ENCODE measurements around the gene CPLANE2.
"Not testable (repeated sequence)": the region's sequence is repeated elsewhere in the genome, so short reads cannot be mapped to it uniquely, and the experiment has no call there.

The CPLANE2 gene

GRCh38 chr1:16215882-16216753, 20.9 kb downstream of the CPLANE2 start:
- H3K36me3 Mint-ChIP-seq (ENCODE audit: low read depth): no peaks in the 10 kb centered on the region
- H3K4me1 Mint-ChIP-seq: peaks cover 15% of the 10 kb centered on the region
- H3K9me3 Mint-ChIP-seq: no peaks in the 10 kb centered on the region
- H3K27ac Mint-ChIP-seq: peak overlapping the region; percentile 38 to 76 (median 48)
- peak overlapping the region; percentile 88 to 93 (median 89) for H3K4me3 Mint-ChIP-seq
- H3K27me3 Mint-ChIP-seq (ENCODE audit: low read depth): peaks cover 24% of the 10 kb centered on the region
- TF ChIP-seq CTCF (IDR thresholded peaks at IDR 0.05; ENCODE audit: unreplicated experiment in 3 of 3): no peak

- H3K27ac Mint-ChIP-seq; H3K36me3 Mint-ChIP-seq (ENCODE audit: low read depth); H3K9me3 Mint-ChIP-seq; H3K4me3 Mint-ChIP-seq: not testable (repeated sequence)
- peaks cover 20% of the 10 kb centered on the region for H3K27me3 Mint-ChIP-seq (ENCODE audit: low read depth)
- peaks cover 18% of the 10 kb centered on the region for H3K4me1 Mint-ChIP-seq
Measured at GRCh38 chr1:16215240-16215639, 21.7 kb downstream of the CPLANE2 start.

GRCh38 chr1:16213544-16213943, 23.4 kb downstream of the CPLANE2 start:
- H3K4me3 Mint-ChIP-seq; H3K9me3 Mint-ChIP-seq; H3K36me3 Mint-ChIP-seq (ENCODE audit: low read depth): not testable (repeated sequence)
- H3K27me3 Mint-ChIP-seq (ENCODE audit: low read depth): peaks cover 13% of the 10 kb centered on the region
- peak overlapping the region in 1 of 3 experiments; percentile 30 for H3K27ac Mint-ChIP-seq
- peaks cover 24% of the 10 kb centered on the region for H3K4me1 Mint-ChIP-seq

DNA sequence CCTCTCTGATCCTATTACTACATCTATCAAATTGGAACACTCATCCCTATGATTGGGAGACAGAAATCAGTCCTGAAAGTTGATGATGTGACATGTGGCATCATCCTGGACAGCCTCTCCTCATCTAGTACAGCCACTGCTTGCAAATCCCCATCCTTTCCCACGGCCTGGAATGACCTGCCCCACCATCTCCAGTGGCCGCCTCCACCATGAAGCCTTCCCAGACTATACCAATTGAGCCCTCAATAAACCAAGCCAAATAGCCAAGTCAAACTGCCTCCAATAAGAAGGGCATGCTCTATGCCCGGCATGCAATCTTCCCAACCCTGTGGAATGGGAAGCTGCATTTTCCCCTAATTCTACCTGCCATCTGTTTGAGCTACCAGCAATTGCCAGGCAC, 24.0 kb downstream of the CPLANE2 start:
- Mint-ChIP-seq H3K4me3 (peak overlapping the region in 1 of 3 experiments; percentile 28), H3K36me3 (ENCODE audit: low read depth) (no peaks in the 10 kb centered on the region), H3K4me1 (peaks cover 24% of the 10 kb centered on the region), H3K27me3 (ENCODE audit: low read depth) (peaks cover 13% of the 10 kb centered on the region), H3K27ac (peak overlapping the region in 2 of 3 experiments; percentile 30 to 67), H3K9me3 (no peaks in the 10 kb centered on the region)
- TF ChIP-seq CTCF (IDR thresholded peaks at IDR 0.05; ENCODE audit: unreplicated experiment in 3 of 3): no peak

- no peak for TF ChIP-seq CTCF (IDR thresholded peaks at IDR 0.05; ENCODE audit: unreplicated experiment in 3 of 3)
- Mint-ChIP-seq H3K27me3 (ENCODE audit: low read depth) (peaks cover 13% of the 10 kb centered on the region), H3K4me3 (peak within 1 kb of the TSS in 2 of 3 experiments; percentile 44 to 52), H3K9me3 (no peaks in the 10 kb centered on the region), H3K4me1 (peaks cover 24% of the 10 kb centered on the region), H3K27ac (peak within 1 kb of the TSS; percentile 30 to 67 (median 45)), H3K36me3 (ENCODE audit: low read depth) (no peaks in the 10 kb centered on the region)
Measured at GRCh38 chr1:16212251-16212961, 24.6 kb downstream of the CPLANE2 start, which contains the start of gene ARHGEF19. Gene ARHGEF19 (minus strand): TSS chr1:16212652. CDS start chr1:16209054, 3,598 bp downstream.

- H3K36me3 Mint-ChIP-seq (ENCODE audit: low read depth): no peaks in the 10 kb centered on the region
- H3K27me3 Mint-ChIP-seq (ENCODE audit: low read depth): peaks cover 13% of the 10 kb centered on the region
- H3K4me3 Mint-ChIP-seq: peak overlapping the region in 2 of 3 experiments; percentile 44 to 52
- peaks cover 22% of the 10 kb centered on the region for H3K4me1 Mint-ChIP-seq
- H3K9me3 Mint-ChIP-seq: no peaks in the 10 kb centered on the region
- no peak for TF ChIP-seq CTCF (IDR thresholded peaks at IDR 0.05; ENCODE audit: unreplicated experiment in 3 of 3)
- H3K27ac Mint-ChIP-seq: peak overlapping the region in 2 of 3 experiments; percentile 27 to 45
Measured at GRCh38 chr1:16211824-16212223, 25.2 kb downstream of the CPLANE2 start.
